ENCODE data around the gene NHSL2.

DNA sequence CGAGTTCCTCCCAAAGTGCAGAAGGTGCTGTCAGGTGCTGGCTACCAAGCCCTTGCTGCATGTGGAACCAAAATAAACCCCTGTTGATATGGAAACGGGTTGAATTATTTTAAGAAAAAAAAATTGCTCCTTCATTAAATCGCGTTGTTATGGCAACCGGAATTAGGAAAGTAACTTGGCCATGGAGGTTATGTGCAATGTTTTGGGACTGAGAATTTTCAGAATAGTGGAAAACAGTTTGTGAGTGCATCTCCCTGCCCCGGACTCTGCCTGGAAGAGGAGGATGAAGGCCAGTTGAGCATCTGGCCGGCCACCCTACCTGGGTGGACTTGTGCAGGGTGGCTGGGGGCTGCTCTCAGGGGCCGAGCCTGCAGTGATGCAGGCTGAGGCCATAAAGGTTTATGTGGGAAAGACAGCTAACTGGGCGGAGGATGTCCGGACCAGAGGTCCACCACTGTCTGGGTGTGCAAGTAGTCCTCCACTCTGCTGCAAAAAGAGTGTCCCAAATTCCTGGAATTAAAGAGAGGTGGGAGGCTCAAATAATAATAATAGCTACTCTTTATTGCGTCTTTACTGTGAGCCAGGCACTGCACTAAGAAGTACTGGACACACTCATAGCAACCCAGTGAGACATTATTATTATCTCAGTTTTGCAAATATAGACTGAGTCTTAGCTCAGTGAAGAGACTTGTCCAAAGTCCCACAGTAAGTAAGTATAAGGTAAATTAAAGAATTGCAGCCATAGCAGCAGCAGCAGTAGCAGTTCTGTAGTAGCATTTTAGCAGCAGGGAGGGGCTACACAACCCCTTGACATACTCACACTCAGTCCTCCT, 200.4 kb downstream of the NHSL2 start:
- TF ChIP-seq POLR2A (IDR thresholded peaks at IDR 0.05) = no peak
- TF ChIP-seq, protein P1, sequence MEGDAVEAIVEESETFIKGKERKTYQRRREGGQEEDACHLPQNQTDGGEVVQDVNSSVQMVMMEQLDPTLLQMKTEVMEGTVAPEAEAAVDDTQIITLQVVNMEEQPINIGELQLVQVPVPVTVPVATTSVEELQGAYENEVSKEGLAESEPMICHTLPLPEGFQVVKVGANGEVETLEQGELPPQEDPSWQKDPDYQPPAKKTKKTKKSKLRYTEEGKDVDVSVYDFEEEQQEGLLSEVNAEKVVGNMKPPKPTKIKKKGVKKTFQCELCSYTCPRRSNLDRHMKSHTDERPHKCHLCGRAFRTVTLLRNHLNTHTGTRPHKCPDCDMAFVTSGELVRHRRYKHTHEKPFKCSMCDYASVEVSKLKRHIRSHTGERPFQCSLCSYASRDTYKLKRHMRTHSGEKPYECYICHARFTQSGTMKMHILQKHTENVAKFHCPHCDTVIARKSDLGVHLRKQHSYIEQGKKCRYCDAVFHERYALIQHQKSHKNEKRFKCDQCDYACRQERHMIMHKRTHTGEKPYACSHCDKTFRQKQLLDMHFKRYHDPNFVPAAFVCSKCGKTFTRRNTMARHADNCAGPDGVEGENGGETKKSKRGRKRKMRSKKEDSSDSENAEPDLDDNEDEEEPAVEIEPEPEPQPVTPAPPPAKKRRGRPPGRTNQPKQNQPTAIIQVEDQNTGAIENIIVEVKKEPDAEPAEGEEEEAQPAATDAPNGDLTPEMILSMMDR (IDR thresholded peaks at IDR 0.05) = no peak
